HCT116 (cell line): ENCODE measurements around the gene CBFB. TPM values are rescaled to one million over a fixed set of nuclear protein-coding genes. Genes with fewer than 3 reads are reported as not detected.

ENCODE experiments used
- ATAC-seq: fragments of 200-7000 bp; cut with Tn5 transposase; 2 replicates; pipeline ENCODE4 v1.9.1; 2020; ENCODE audit warnings: mild to moderate bottlenecking, moderate library complexity
- BruUV-seq: library from RNA; stranded (reverse); fragments of 400-500 nt; replicated peaks from 2 replicates; lab custom pipeline; 2021; lab: Mats Ljungman, UMichigan
- CTCF ChIA-PET: fragments of 300-600 bp; sonication (Branson Sonifier 250); formaldehyde crosslinking; loops from one replicate; lab custom pipeline; 2021; ENCODE audit warnings: antibody characterized with exemption; lab: Charles Lee
- POLR2A ChIA-PET: fragments of 300-600, 350-600 bp; sonication (Branson Sonifier 250); formaldehyde crosslinking; loops from one replicate; lab custom pipeline; 2021; ENCODE audit warnings: antibody characterized with exemption; lab: Charles Lee
- RAD21 ChIA-PET, 2 experiments: fragments of 300-600 bp; sonication (Branson Sonifier 250); formaldehyde crosslinking; loops; one replicate each; lab custom pipeline; 2023; ENCODE audit warnings: low total read pairs in 2 of 2; ENCODE audit not compliant: uncharacterized antibody in 2 of 2, unreplicated experiment in 2 of 2, low non-redundant PET in 1 of 2; lab: Charles Lee
- DNase-seq: peaks from one replicate; pipeline ENCODE4 v3.0.0-alpha.2; 2010; ENCODE audit warnings: low read depth, low spot score
- H2AFZ ChIP-seq: fragments of 200-600 bp; shearing (Covaris generic), sonication (generic); 2 replicates; pipeline ENCODE4 v1.6.1; 2017; ENCODE audit warnings: low read depth, mixed run types, mixed read lengths, antibody characterized with exemption, low read length; ENCODE audit not compliant: poor library complexity, severe bottlenecking
- H3K27ac ChIP-seq: 2 replicates; pipeline ENCODE4 v1.5.1; 2012; ENCODE audit warnings: low read depth, low read length
- H3K27me3 ChIP-seq: fragments of 200-600 bp; sonication (generic); 2 replicates; pipeline ENCODE4 v1.6.1; 2016; ENCODE audit warnings: mixed run types, low read length, mixed read lengths; ENCODE audit not compliant: insufficient read depth
- H3K36me3 ChIP-seq, 2 experiments: fragments of 200-500 bp in 1 of 2; fragments of 200-600 bp in 1 of 2; sonication (Bioruptor generic) in 1 of 2; sonication (generic) in 1 of 2; 2 replicates each; pipeline versions ENCODE4 v1.5.1 to v1.6.1; 2014 to 2016; ENCODE audit warnings: low read length in 2 of 2, inconsistent platforms in 1 of 2, mixed read lengths in 1 of 2, mixed run types in 1 of 2; ENCODE audit not compliant: insufficient read depth in 2 of 2, control insufficient read depth in 1 of 2
- H3K4me1 ChIP-seq, 2 experiments: fragments of 200-600 bp in 1 of 2; sonication (generic) in 1 of 2; 2 replicates each; pipeline versions ENCODE4 v1.5.1 to v1.6.1; 2012 to 2017; ENCODE audit warnings: low read length in 2 of 2, inconsistent platforms in 1 of 2, mild to moderate bottlenecking in 1 of 2, mixed read lengths in 1 of 2, mixed run types in 1 of 2, moderate library complexity in 1 of 2; ENCODE audit not compliant: insufficient read depth in 2 of 2, control insufficient read depth in 1 of 2
- H3K4me2 ChIP-seq: fragments of 200-600 bp; sonication (generic); 2 replicates; pipeline ENCODE4 v1.6.1; 2017; ENCODE audit warnings: mixed run types, low read length, mixed read lengths
- H3K4me3 ChIP-seq, 2 experiments: fragments of 200-600 bp in 1 of 2; sonication (generic) in 1 of 2; replicated peaks in 1 of 2; 2 replicates each; pipeline ENCODE4 v1.5.1; 2011 to 2016; ENCODE audit warnings: low read length in 2 of 2, control low read depth in 1 of 2, low read depth in 1 of 2, mild to moderate bottlenecking in 1 of 2, mixed read lengths in 1 of 2, mixed run types in 1 of 2
- H3K79me2 ChIP-seq: fragments of 200-600 bp; sonication (generic); 2 replicates; pipeline ENCODE4 v1.6.1; 2017; ENCODE audit warnings: mild to moderate bottlenecking, mixed run types, low read length, moderate library complexity, mixed read lengths; ENCODE audit not compliant: insufficient read depth
- H3K9ac ChIP-seq: fragments of 200-600 bp; sonication (generic); 2 replicates; pipeline ENCODE4 v1.6.1; 2016; ENCODE audit warnings: low read length, mixed read lengths
- H3K9me2 ChIP-seq: fragments of 200-600 bp; sonication (generic), shearing (Covaris generic); 2 replicates; pipeline ENCODE4 v1.6.1; 2017; ENCODE audit warnings: mixed run types, mild to moderate bottlenecking, moderate library complexity; ENCODE audit not compliant: insufficient read depth
- H3K9me3 ChIP-seq, 2 experiments: fragments of 200-500 bp in 1 of 2; fragments of 200-600 bp in 1 of 2; sonication (Bioruptor generic) in 1 of 2; sonication (generic) in 1 of 2; 2 replicates each; pipeline ENCODE4 v1.6.1; 2014 to 2017; ENCODE audit warnings: low read length in 2 of 2, mixed read lengths in 2 of 2, inconsistent platforms in 1 of 2, low read depth in 1 of 2, mild to moderate bottlenecking in 1 of 2, mixed run types in 1 of 2, moderate library complexity in 1 of 2; ENCODE audit not compliant: control insufficient read depth in 1 of 2, insufficient read depth in 1 of 2
- H4K20me1 ChIP-seq: fragments of 200-600 bp; sonication (generic), shearing (Covaris generic); 2 replicates; pipeline ENCODE4 v1.6.1; 2017; ENCODE audit warnings: mixed run types, mild to moderate bottlenecking, moderate library complexity; ENCODE audit not compliant: insufficient read depth
- CBX3 ChIP-seq: IDR thresholded peaks from 2 replicates; pipeline ENCODE4 v1.6.1; 2012; ENCODE audit warnings: low read depth
- CEBPB ChIP-seq: IDR thresholded peaks from 2 replicates; pipeline ENCODE4 v1.6.1; 2012; ENCODE audit warnings: low read depth
- EGR1 ChIP-seq: IDR thresholded peaks from 2 replicates; pipeline ENCODE4 v1.6.1; 2012; ENCODE audit warnings: low read depth
- ELF1 ChIP-seq: IDR thresholded peaks from 2 replicates; pipeline ENCODE4 v1.6.1; 2012; ENCODE audit warnings: low read depth, borderline replicate concordance
- EZH2 ChIP-seq: fragments of 200-600 bp; sonication (generic); IDR thresholded peaks from 2 replicates; pipeline ENCODE4 v1.6.1; 2017; ENCODE audit warnings: antibody characterized with exemption, mixed run types
- EZH2phosphoT487 ChIP-seq: fragments of 200-600 bp; IDR thresholded peaks from 2 replicates; pipeline ENCODE4 v1.6.1; 2018; ENCODE audit warnings: antibody characterized with exemption, borderline replicate concordance
- FOSL1 ChIP-seq: IDR thresholded peaks from 2 replicates; pipeline ENCODE4 v1.6.1; 2012; ENCODE audit warnings: low read depth
- JUND ChIP-seq: IDR thresholded peaks from 2 replicates; pipeline ENCODE4 v1.6.1; 2012
- POLR2A ChIP-seq: IDR thresholded peaks from 2 replicates; pipeline ENCODE4 v1.7.0; 2011; ENCODE audit warnings: borderline replicate concordance; ENCODE audit not compliant: insufficient read depth, insufficient read length; ENCODE audit errors: extremely low read depth
- POLR2AphosphoS5 ChIP-seq: IDR thresholded peaks from 2 replicates; pipeline ENCODE4 v1.6.1; 2011; ENCODE audit warnings: mild to moderate bottlenecking, low read depth, low read length, moderate library complexity
- RAD21 ChIP-seq: IDR thresholded peaks from 2 replicates; pipeline ENCODE4 v1.6.1; 2012; ENCODE audit warnings: low read depth, mild to moderate bottlenecking
- SP1 ChIP-seq: IDR thresholded peaks from 2 replicates; pipeline ENCODE4 v1.6.1; 2012; ENCODE audit warnings: low read depth
- SRF ChIP-seq: IDR thresholded peaks from 2 replicates; pipeline ENCODE4 v1.6.1; 2012; ENCODE audit warnings: low read depth
- ZFX ChIP-seq: fragments of 450-650 bp; IDR thresholded peaks from 2 replicates; pipeline ENCODE4 v1.6.1; 2017
- ZNF274 ChIP-seq: fragments of 200-500 bp; sonication (Bioruptor generic); IDR thresholded peaks from 2 replicates; pipeline ENCODE4 v1.6.1; 2014; ENCODE audit warnings: mild to moderate bottlenecking, low read depth, low read length, inconsistent platforms
- intact Hi-C: fragments of 100-400 bp; cut with micrococcal nuclease; formaldehyde crosslinking; loops from 2 replicates; pipeline ENCODE4 v1.10.0; 2022
- total RNA-seq: library from RNA; stranded (reverse); gene quantifications from one replicate; pipeline ENCODE4 v1.2.1, GENCODE V29; 2021; ENCODE audit not compliant: unreplicated experiment
- TF ChIP-seq, protein P1 (sequence below): IDR thresholded peaks from 2 replicates; pipeline ENCODE4 v1.6.1; 2012

CBFB gene
- total RNA-seq, 1 experiment from 2014 or later = 101 TPM

GRCh38 chr16:67087291-67087690 lies 58.3 kb downstream of the CBFB start:
- RAD21 ChIA-PET = no interaction called here
- Histone ChIP-seq H3K36me3 (peaks cover 4 to 5% of the 10 kb centered on the region in 2 experiments; a peak in 2 of 4 replicates), H3K27ac (no peak overlapping the region), H3K4me1 (no peaks in the 10 kb centered on the region), H3K9me3 (no peaks in the 10 kb centered on the region), H3K4me2 (no peak overlapping the region), H4K20me1 (peaks cover 4% of the 10 kb centered on the region; the same call in 1 of the 2 replicates), H2AFZ (no peak overlapping the region), H3K27me3 (no peaks in the 10 kb centered on the region), H3K79me2 (peaks cover 56% of the 10 kb centered on the region), H3K4me3 (no peak overlapping the region), H3K9ac (no peak overlapping the region), H3K9me2 (no peaks in the 10 kb centered on the region)
- POLR2A ChIA-PET = no interaction called here
- DNase-seq (no peak), ATAC-seq (no peak)
- no TSS peak for BruUV-seq
- intact Hi-C loops = no loop called here
- CTCF ChIA-PET = interaction anchor here (1.3 to 1.5 kb wide), 2 partner anchors 12 to 17 kb away, joined by 3 to 4 read pairs; no protein-coding TSS in a partner anchor
- no peak for TF ChIP-seq RAD21
- TF ChIP-seq EGR1 = no peak
- TF ChIP-seq FOSL1 = no peak
- TF ChIP-seq CEBPB = no peak
- TF ChIP-seq CBX3 = no peak
- no peak for TF ChIP-seq JUND
- no peak for TF ChIP-seq EZH2phosphoT487
- TF ChIP-seq SRF = no peak
- TF ChIP-seq POLR2A = no peak
- no peak for TF ChIP-seq ZNF274
- no peak for TF ChIP-seq EZH2
- no peak for TF ChIP-seq POLR2AphosphoS5
- no peak for TF ChIP-seq ELF1
- TF ChIP-seq ZFX = no peak
- no peak for TF ChIP-seq SP1
- TF ChIP-seq, protein P1, sequence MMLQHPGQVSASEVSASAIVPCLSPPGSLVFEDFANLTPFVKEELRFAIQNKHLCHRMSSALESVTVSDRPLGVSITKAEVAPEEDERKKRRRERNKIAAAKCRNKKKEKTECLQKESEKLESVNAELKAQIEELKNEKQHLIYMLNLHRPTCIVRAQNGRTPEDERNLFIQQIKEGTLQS = no peak
